Nephron (organoid): ENCODE measurements around the gene SLC38A1.
"Not testable (repeated sequence)": the region's sequence is repeated elsewhere in the genome, so short reads cannot be mapped to it uniquely, and the experiment has no call there.

Experiments
- H3K27ac Mint-ChIP-seq, 3 experiments: 2 replicates each; pipeline ENCODE4 v1.8.0; 2020; ENCODE audit warnings: mixed read lengths in 3 of 3, mild to moderate bottlenecking in 2 of 3, moderate library complexity in 1 of 3
- H3K27me3 Mint-ChIP-seq: 2 replicates; pipeline ENCODE4 v1.8.0; 2021; ENCODE audit warnings: low read depth, mild to moderate bottlenecking, moderate library complexity, mixed read lengths
- H3K36me3 Mint-ChIP-seq: 2 replicates; pipeline ENCODE4 v1.8.0; 2020; ENCODE audit warnings: low read depth, mixed read lengths
- H3K4me1 Mint-ChIP-seq: 2 replicates; pipeline ENCODE4 v1.8.0; 2020; ENCODE audit warnings: mixed read lengths
- H3K4me3 Mint-ChIP-seq, 3 experiments: 2 replicates each; pipeline ENCODE4 v1.8.0; 2020; ENCODE audit warnings: mild to moderate bottlenecking in 3 of 3, mixed read lengths in 3 of 3, moderate library complexity in 2 of 3
- H3K9me3 Mint-ChIP-seq: 2 replicates; pipeline ENCODE4 v1.8.0; 2020; ENCODE audit warnings: mixed read lengths
- TF ChIP-seq, protein P1 (sequence below), 3 experiments: fragments of 200-600 bp; sonication (generic); IDR thresholded peaks; one replicate each; pipeline ENCODE4 v1.5.0; 2021; ENCODE audit warnings: antibody characterized with exemption in 3 of 3; ENCODE audit not compliant: unreplicated experiment in 3 of 3

SLC38A1 gene

GRCh38 chr12:46299851-46300250 lies 31.0 kb upstream of the SLC38A1 start:
- peaks cover 2% of the 10 kb centered on the region for H3K9me3 Mint-ChIP-seq
- no peak overlapping the region for H3K27ac Mint-ChIP-seq
- H3K27me3 Mint-ChIP-seq: no peaks in the 10 kb centered on the region
- peaks cover 26% of the 10 kb centered on the region for H3K4me1 Mint-ChIP-seq
- H3K36me3 Mint-ChIP-seq: no peaks in the 10 kb centered on the region
- TF ChIP-seq, protein P1, sequence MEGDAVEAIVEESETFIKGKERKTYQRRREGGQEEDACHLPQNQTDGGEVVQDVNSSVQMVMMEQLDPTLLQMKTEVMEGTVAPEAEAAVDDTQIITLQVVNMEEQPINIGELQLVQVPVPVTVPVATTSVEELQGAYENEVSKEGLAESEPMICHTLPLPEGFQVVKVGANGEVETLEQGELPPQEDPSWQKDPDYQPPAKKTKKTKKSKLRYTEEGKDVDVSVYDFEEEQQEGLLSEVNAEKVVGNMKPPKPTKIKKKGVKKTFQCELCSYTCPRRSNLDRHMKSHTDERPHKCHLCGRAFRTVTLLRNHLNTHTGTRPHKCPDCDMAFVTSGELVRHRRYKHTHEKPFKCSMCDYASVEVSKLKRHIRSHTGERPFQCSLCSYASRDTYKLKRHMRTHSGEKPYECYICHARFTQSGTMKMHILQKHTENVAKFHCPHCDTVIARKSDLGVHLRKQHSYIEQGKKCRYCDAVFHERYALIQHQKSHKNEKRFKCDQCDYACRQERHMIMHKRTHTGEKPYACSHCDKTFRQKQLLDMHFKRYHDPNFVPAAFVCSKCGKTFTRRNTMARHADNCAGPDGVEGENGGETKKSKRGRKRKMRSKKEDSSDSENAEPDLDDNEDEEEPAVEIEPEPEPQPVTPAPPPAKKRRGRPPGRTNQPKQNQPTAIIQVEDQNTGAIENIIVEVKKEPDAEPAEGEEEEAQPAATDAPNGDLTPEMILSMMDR (IDR thresholded peaks at IDR 0.05; ENCODE audit: unreplicated experiment in 3 of 3): no peak
- no peak overlapping the region for H3K4me3 Mint-ChIP-seq

DNA sequence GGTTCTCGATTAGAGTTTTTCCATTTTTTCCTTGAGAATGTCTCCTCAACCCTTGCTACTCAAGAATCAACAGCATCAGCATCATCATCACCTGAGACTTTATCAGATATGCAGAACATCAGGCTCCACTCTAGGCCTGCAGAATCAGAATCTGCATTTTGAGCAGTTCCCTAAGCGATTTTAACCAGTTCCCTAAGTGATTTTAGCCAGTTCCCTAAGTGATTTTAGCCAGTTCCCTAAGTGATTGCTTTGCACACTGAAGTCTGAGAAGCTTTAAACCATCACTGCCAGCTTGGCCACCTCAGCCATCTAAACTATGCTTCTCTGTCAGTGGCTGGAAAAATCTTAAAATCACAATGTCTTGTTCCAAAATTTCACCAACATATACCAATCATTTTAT lies 29.4 kb upstream of the SLC38A1 start:
- Mint-ChIP-seq H3K36me3 (no peaks in the 10 kb centered on the region), H3K4me3 (no peak overlapping the region), H3K4me1 (peaks cover 18% of the 10 kb centered on the region), H3K9me3 (peaks cover 3% of the 10 kb centered on the region), H3K27ac (no peak overlapping the region), H3K27me3 (no peaks in the 10 kb centered on the region)
- TF ChIP-seq, protein P1 (IDR thresholded peaks at IDR 0.05; ENCODE audit: unreplicated experiment in 3 of 3): no peak

DNA sequence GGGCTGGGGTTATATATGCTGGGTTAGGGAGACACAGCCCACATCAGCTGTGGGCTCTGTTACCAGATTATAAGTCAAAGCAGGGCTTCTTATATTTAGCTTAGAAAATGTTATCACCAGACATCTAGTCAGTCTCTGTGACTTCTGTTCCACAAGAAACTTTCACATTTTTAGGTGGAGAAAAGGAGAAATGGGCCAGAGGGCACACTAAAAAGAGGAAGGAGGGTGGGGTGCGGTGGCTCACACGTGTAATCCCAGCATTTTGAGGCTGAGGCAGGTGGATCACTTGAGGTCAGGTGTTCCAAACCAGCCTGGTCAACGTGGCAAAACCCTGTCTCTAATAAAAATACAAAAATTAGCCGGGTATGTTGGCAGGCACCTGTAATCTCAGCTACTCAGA lies 28.0 kb upstream of the SLC38A1 start:
- peaks cover 5% of the 10 kb centered on the region for H3K9me3 Mint-ChIP-seq
- TF ChIP-seq, protein P1 (IDR thresholded peaks at IDR 0.05; ENCODE audit: unreplicated experiment in 3 of 3): no peak
- no peak overlapping the region for H3K4me3 Mint-ChIP-seq
- H3K4me1 Mint-ChIP-seq: peaks cover 15% of the 10 kb centered on the region
- no peak overlapping the region for H3K27ac Mint-ChIP-seq
- no peaks in the 10 kb centered on the region for H3K27me3 Mint-ChIP-seq
- no peaks in the 10 kb centered on the region for H3K36me3 Mint-ChIP-seq

- H3K4me1 Mint-ChIP-seq: no peaks in the 10 kb centered on the region
- TF ChIP-seq, protein P1 (IDR thresholded peaks at IDR 0.05; ENCODE audit: unreplicated experiment in 3 of 3): no peak
- no peaks in the 10 kb centered on the region for H3K36me3 Mint-ChIP-seq
- peaks cover 26% of the 10 kb centered on the region for H3K9me3 Mint-ChIP-seq
- H3K27me3 Mint-ChIP-seq: no peaks in the 10 kb centered on the region
- H3K27ac Mint-ChIP-seq: no peak overlapping the region
- no peak overlapping the region for H3K4me3 Mint-ChIP-seq
Observed at GRCh38 chr12:46292754-46293402, 24.0 kb upstream of the SLC38A1 start.

GRCh38 chr12:46291953-46292352 lies 23.1 kb upstream of the SLC38A1 start:
- H3K27ac Mint-ChIP-seq, H3K27me3 Mint-ChIP-seq, H3K4me1 Mint-ChIP-seq, H3K4me3 Mint-ChIP-seq, H3K36me3 Mint-ChIP-seq: not testable (repeated sequence)
- peaks cover 34% of the 10 kb centered on the region for H3K9me3 Mint-ChIP-seq

- H3K27me3 Mint-ChIP-seq, H3K4me3 Mint-ChIP-seq, H3K27ac Mint-ChIP-seq, H3K4me1 Mint-ChIP-seq: not testable (repeated sequence)
- Mint-ChIP-seq H3K36me3 (peaks cover 16% of the 10 kb centered on the region), H3K9me3 (peaks cover 57% of the 10 kb centered on the region)
Observed at GRCh38 chr12:46285177-46285576, 16.3 kb upstream of the SLC38A1 start.

GRCh38 chr12:46282829-46283228 lies 14.0 kb upstream of the SLC38A1 start:
- H3K36me3 Mint-ChIP-seq: peaks cover 16% of the 10 kb centered on the region
- peaks cover 45% of the 10 kb centered on the region for H3K9me3 Mint-ChIP-seq
- no peak overlapping the region for H3K4me3 Mint-ChIP-seq
- no peak overlapping the region for H3K27ac Mint-ChIP-seq
- H3K4me1 Mint-ChIP-seq: no peaks in the 10 kb centered on the region
- TF ChIP-seq, protein P1 (IDR thresholded peaks at IDR 0.05; ENCODE audit: unreplicated experiment in 3 of 3): no peak
- H3K27me3 Mint-ChIP-seq: peaks cover 5% of the 10 kb centered on the region
